ENCODE results near the gene RASGRP2.

GRCh38 chr11:64697663-64698375 lies 46.1 kb downstream of the RASGRP2 start:
- TF ChIP-seq, protein P1, sequence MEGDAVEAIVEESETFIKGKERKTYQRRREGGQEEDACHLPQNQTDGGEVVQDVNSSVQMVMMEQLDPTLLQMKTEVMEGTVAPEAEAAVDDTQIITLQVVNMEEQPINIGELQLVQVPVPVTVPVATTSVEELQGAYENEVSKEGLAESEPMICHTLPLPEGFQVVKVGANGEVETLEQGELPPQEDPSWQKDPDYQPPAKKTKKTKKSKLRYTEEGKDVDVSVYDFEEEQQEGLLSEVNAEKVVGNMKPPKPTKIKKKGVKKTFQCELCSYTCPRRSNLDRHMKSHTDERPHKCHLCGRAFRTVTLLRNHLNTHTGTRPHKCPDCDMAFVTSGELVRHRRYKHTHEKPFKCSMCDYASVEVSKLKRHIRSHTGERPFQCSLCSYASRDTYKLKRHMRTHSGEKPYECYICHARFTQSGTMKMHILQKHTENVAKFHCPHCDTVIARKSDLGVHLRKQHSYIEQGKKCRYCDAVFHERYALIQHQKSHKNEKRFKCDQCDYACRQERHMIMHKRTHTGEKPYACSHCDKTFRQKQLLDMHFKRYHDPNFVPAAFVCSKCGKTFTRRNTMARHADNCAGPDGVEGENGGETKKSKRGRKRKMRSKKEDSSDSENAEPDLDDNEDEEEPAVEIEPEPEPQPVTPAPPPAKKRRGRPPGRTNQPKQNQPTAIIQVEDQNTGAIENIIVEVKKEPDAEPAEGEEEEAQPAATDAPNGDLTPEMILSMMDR (IDR thresholded peaks at IDR 0.05), result no peak
- no peak for TF ChIP-seq POLR2A (IDR thresholded peaks at IDR 0.05)
